ENCODE data around the gene RPL21.

DNA sequence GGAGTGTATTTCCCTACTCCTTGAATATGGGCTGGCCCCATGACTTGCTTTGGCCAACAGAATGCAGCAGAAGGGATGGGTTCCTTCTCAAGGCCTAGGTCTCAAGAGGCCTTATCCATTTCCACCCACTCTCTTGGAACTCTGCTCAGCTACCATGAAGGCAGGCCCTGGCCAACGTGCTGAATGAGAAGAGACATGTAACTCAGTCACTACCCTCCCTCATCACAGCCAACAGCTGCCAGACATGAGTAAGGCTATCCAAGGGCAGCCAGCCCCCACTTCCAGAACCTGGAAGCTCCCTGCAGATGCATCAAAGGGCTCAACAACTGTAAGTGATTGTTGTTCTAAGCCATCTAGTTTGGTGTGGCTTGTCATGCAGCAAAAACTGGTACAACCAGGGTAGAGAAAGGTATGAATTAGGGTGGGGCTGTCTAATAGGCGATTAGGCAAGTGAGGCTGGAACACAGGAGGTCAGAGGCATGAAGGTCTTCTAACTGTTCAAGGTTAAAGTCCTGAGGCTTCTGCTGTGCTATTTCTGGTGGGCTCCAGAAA, 17.8 kb downstream of the RPL21 start:
- TF ChIP-seq CTCF (IDR thresholded peaks at IDR 0.05; ENCODE audit: insufficient read depth, low read length, poor library complexity, severe bottlenecking) (no peak), EZH2phosphoT487 (conservative IDR thresholded peaks at IDR 0.05; ENCODE audit: low read length) (no peak)

All from SU-DHL-6 (cell line).